HepG2 (cell line): ENCODE results near the gene GRIK3. TPM values are rescaled to one million over a fixed set of nuclear protein-coding genes. Genes with fewer than 3 reads are reported as not detected.

Experiments
- ATAC-seq: fragments of 200-7000 bp; cut with Tn5 transposase; 3 replicates; pipeline ENCODE4 v1.9.1; 2020; ENCODE audit warnings: mild to moderate bottlenecking, moderate library complexity
- BruUV-seq: library from RNA; stranded (reverse); fragments of 400-500 nt; replicated peaks from 2 replicates; lab custom pipeline; 2021; lab: Mats Ljungman, UMichigan
- CTCF ChIA-PET: fragments of 300-600 bp; formaldehyde crosslinking; extraction: SDS; loops from one replicate; lab custom pipeline; 2021; ENCODE audit warnings: low total read pairs, inconsistent platforms, low intra/inter-chr PET ratio; lab: Yijun Ruan, JAX
- POLR2A ChIA-PET: fragments of 350-600 bp; sonication (Branson Sonifier 250); formaldehyde crosslinking; loops from one replicate; lab custom pipeline; 2020; ENCODE audit warnings: antibody characterized with exemption, inconsistent platforms; lab: Yijun Ruan, JAX
- DNase-seq: peaks from one replicate; pipeline ENCODE4 v3.0.0-alpha.2; 2015; ENCODE audit warnings: low spot score
- FAIRE-seq: peaks from 3 replicates; lab custom pipeline; 2011; peaks lifted over from hg19 to GRCh38; lab: Jason Lieb, UNC
- H2AFZ ChIP-seq: one replicate; pipeline ENCODE4 v1.6.1; 2011; ENCODE audit warnings: low read length, inconsistent platforms
- H3K27ac ChIP-seq: fragments of 300-600 bp; 3 replicates; pipeline ENCODE4 v1.8.0; 2011; ENCODE audit warnings: mixed run types, mild to moderate bottlenecking, mixed read lengths, low read length, inconsistent platforms; ENCODE audit not compliant: insufficient read depth; ENCODE audit errors: extremely low read length
- H3K27me3 ChIP-seq, 2 experiments: fragments of 200-600 bp in 1 of 2; 2 replicates in 1 of 2; 3 replicates in 1 of 2; pipeline versions ENCODE4 v1.6.0 to v1.8.0; 2011; ENCODE audit warnings: low read length in 2 of 2, mild to moderate bottlenecking in 2 of 2, moderate library complexity in 2 of 2, inconsistent platforms in 1 of 2; ENCODE audit not compliant: insufficient read depth in 2 of 2, control insufficient read depth in 1 of 2
- H3K36me3 ChIP-seq, 2 experiments: fragments of 200-600 bp in 1 of 2; replicated peaks in 1 of 2; 2 replicates in 1 of 2; 3 replicates in 1 of 2; pipeline versions ENCODE4 v1.5.1 to v1.8.0; 2011; ENCODE audit warnings: low read length in 2 of 2, inconsistent platforms in 1 of 2; ENCODE audit not compliant: insufficient read depth in 2 of 2, control insufficient read depth in 1 of 2
- H3K4me1 ChIP-seq: 2 replicates; pipeline ENCODE4 v1.5.1; 2012; ENCODE audit warnings: low read length, inconsistent platforms; ENCODE audit not compliant: insufficient read depth
- H3K4me2 ChIP-seq: 2 replicates; pipeline ENCODE4 v1.6.0; 2011; ENCODE audit warnings: low read depth, low read length, inconsistent platforms
- H3K4me3 ChIP-seq, 3 experiments: fragments of 200-600 bp in 1 of 3; sonication (generic), shearing (Covaris generic) in 1 of 3; replicated peaks in 1 of 3; 2 replicates each; pipeline ENCODE4 v1.5.1; 2011 to 2016; ENCODE audit warnings: low read length in 3 of 3, inconsistent platforms in 2 of 3, low read depth in 2 of 3, mild to moderate bottlenecking in 2 of 3, control low read depth in 1 of 3, mixed read lengths in 1 of 3; ENCODE audit not compliant: insufficient read depth in 1 of 3
- H3K79me2 ChIP-seq: one replicate; pipeline ENCODE4 v1.6.1; 2011; ENCODE audit warnings: low read length, inconsistent platforms; ENCODE audit not compliant: insufficient read depth
- H3K9ac ChIP-seq: 2 replicates; pipeline ENCODE4 v1.6.0; 2011; ENCODE audit warnings: mild to moderate bottlenecking, low read depth, low read length, inconsistent platforms; ENCODE audit not compliant: insufficient read depth
- H3K9me3 ChIP-seq: 2 replicates; pipeline ENCODE4 v1.5.1; 2012; ENCODE audit warnings: mild to moderate bottlenecking, low read length
- H4K20me1 ChIP-seq: 2 replicates; pipeline ENCODE4 v1.6.0; 2011; ENCODE audit warnings: inconsistent platforms, mild to moderate bottlenecking, low read length, moderate library complexity; ENCODE audit not compliant: insufficient read depth
- ATF1 ChIP-seq: IDR thresholded peaks from 2 replicates; pipeline ENCODE4 v1.6.1; 2016; ENCODE audit warnings: mild to moderate bottlenecking, control low read depth
- CCDC6 ChIP-seq: sonication (generic); formaldehyde crosslinking; IDR thresholded peaks from 2 replicates; pipeline ENCODE4 v1.8.1; 2022; ENCODE audit warnings: mild to moderate bottlenecking, missing genetic modification reagents, moderate library complexity
- ELF3 ChIP-seq: IDR thresholded peaks from 2 replicates; pipeline ENCODE4 v1.6.1; 2016; ENCODE audit warnings: missing genetic modification reagents, missing compliant biosample characterization
- KDM3A ChIP-seq: IDR thresholded peaks from 2 replicates; pipeline ENCODE4 v1.6.1; 2018; ENCODE audit warnings: low read depth, missing compliant biosample characterization
- NBN ChIP-seq: fragments of 450-650 bp; conservative IDR thresholded peaks from 2 replicates; pipeline ENCODE4 v1.6.1; 2017
- NRL ChIP-seq: sonication (generic); formaldehyde crosslinking; IDR thresholded peaks from 2 replicates; pipeline ENCODE4 v1.5.0; 2020; ENCODE audit warnings: missing genetic modification reagents, mild to moderate bottlenecking, moderate library complexity, borderline replicate concordance
- PRPF4 ChIP-seq: fragments of 200-400 bp; formaldehyde crosslinking; IDR thresholded peaks from 2 replicates; pipeline ENCODE4 v1.6.1; 2016; ENCODE audit warnings: low read length, low read depth; ENCODE audit not compliant: poor library complexity, severe bottlenecking
- XRCC5 ChIP-seq: fragments of 200-400 bp; formaldehyde crosslinking; optimal IDR thresholded peaks from 2 replicates; pipeline ENCODE3; 2017; ENCODE audit warnings: mild to moderate bottlenecking, low read length
- ZBTB7A ChIP-seq: sonication (generic); formaldehyde crosslinking; IDR thresholded peaks from 2 replicates; pipeline ENCODE4 v1.8.0; 2022; ENCODE audit warnings: mild to moderate bottlenecking, missing genetic modification reagents
- ZNF160 ChIP-seq: sonication (generic); formaldehyde crosslinking; IDR thresholded peaks from 2 replicates; pipeline ENCODE4 v1.8.0; 2022; ENCODE audit warnings: mild to moderate bottlenecking, inconsistent platforms, missing genetic modification reagents
- ZNF550 ChIP-seq: sonication (generic); formaldehyde crosslinking; IDR thresholded peaks from 2 replicates; pipeline ENCODE4 v1.4.0; 2020; ENCODE audit warnings: mild to moderate bottlenecking, missing genetic modification reagents, borderline replicate concordance
- WGBS: methylation state at CpG from one replicate; pipeline ENCODE4 v1.1.6; 2017; ENCODE audit warnings: low lambda C conversion rate; 5-methylcytosine and 5-hydroxymethylcytosine counted together
- in situ Hi-C: cut with HindIII; loops from 2 replicates; pipeline ENCODE4 v1.10.0; 2017; ENCODE audit warnings: low pct_unique_long_range_greater_than_20kb; ENCODE audit not compliant: extremely low pct_ligation_motif_present
- intact Hi-C: fragments of 100-400 bp; cut with micrococcal nuclease; formaldehyde crosslinking; loops from one replicate; pipeline ENCODE4 v1.10.0; 2022; ENCODE audit not compliant: unreplicated experiment
- polyA plus RNA-seq, 8 experiments: library from polyadenylated mRNA; depleted of rRNA in 3 of 8; stranded (reverse) in 7 of 8; unstranded in 1 of 8; fragments of >200 nt; fragmentation: Illumina TruSeq in 4 of 8; extraction: Trizol in 4 of 8; gene quantifications; 2 replicates each; pipeline versions ENCODE4 v1.2.1 to v1.2.3, GENCODE V29; 2011 to 2016; ENCODE audit warnings: low read depth in 4 of 8, missing spikeins in 1 of 8, mixed read lengths in 1 of 8; ENCODE audit not compliant: insufficient read depth in 1 of 8
- total RNA-seq, 5 experiments: library from RNA; depleted of rRNA; stranded (reverse); fragments of >200 nt; fragmentation: Illumina TruSeq; extraction: Trizol; gene quantifications; 2 replicates each; pipeline ENCODE4 v1.2.3, GENCODE V29; 2016; ENCODE audit warnings: low read depth in 1 of 5
- TF ChIP-seq, protein P1 (sequence below): sonication (generic); formaldehyde crosslinking; IDR thresholded peaks from 2 replicates; pipeline ENCODE4 v1.5.0; 2020; ENCODE audit warnings: missing genetic modification reagents

GRIK3 gene
- total and polyA plus RNA-seq, 2 of the 13 experiments (the other 11 are each of a cell fraction or from before 2014, with no cell fraction given): not detected

DNA sequence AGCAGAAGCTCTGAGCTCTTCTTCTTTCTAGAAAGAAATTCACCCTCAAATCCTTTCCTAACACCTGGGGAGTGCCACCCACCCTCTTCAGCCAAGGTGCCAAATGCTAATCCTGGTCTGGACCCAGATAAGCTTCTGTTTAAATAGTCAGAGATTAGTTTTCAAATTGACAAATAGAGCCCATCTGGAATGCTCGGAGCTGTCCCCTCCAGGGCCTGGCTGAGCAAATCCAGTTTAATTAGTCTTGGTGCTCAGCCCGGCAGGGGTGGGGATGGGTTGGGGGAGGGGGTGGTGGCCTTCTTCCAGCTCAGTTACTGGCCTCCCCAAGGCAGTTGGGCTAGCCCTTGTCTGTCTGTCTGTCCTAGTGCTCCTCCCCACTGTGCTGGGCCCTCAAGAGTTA, 269.5 kb downstream of the GRIK3 start:
- intact Hi-C loops (no loop called here), in situ Hi-C loops (no loop called here)
- no peak for DNase-seq
- FAIRE-seq: no peak
- Histone ChIP-seq H3K4me1 (0 out of 2 replicates have a peak, but pooled peaks cover 6% of the 10 kb centered on the region), H4K20me1 (no peaks in the 10 kb centered on the region), H3K9me3 (no peaks in the 10 kb centered on the region), H3K27ac (no peak overlapping the region), H3K27me3 (peaks cover 0 to 15% of the 10 kb centered on the region in 2 experiments; a peak in 4 of 5 replicates), H3K4me2 (no peak overlapping the region), H3K79me2 (no peaks in the 10 kb centered on the region), H3K9ac (no peak overlapping the region), H3K4me3 (no peak overlapping the region), H3K36me3 (no peaks in the 10 kb centered on the region), H2AFZ (no peak overlapping the region)
- TF ChIP-seq XRCC5: no peak
- TF ChIP-seq ZNF550 (CRISPR knock-in tag): no peak
- no peak for TF ChIP-seq ZBTB7A (CRISPR knock-in tag)
- no peak for TF ChIP-seq PRPF4
- no peak for ATAC-seq
- CTCF ChIA-PET: no interaction called here
- POLR2A ChIA-PET: no interaction called here
- WGBS: 0% methylated on average over 1 of the region's 2 CpGs
- no TSS peak for BruUV-seq

- ATAC-seq: no peak
- H3K4me1 ChIP-seq: 0 out of 2 replicates have a peak, but pooled peaks cover 6% of the 10 kb centered on the region
- no peaks in the 10 kb centered on the region for H3K9me3 ChIP-seq
- no peaks in the 10 kb centered on the region for H3K79me2 ChIP-seq
- no peak overlapping the region for H3K4me3 ChIP-seq
- DNase-seq: no peak
- no peak for FAIRE-seq
- H3K9ac ChIP-seq: no peak overlapping the region
- intact Hi-C loops (no loop called here), in situ Hi-C loops (no loop called here)
- POLR2A ChIA-PET: no interaction called here
- CTCF ChIA-PET: no interaction called here
- no peaks in the 10 kb centered on the region for H4K20me1 ChIP-seq
- peaks cover 0 to 8% of the 10 kb centered on the region in 2 experiments; a peak in 3 of 5 replicates for H3K27me3 ChIP-seq
- H2AFZ ChIP-seq: no peak overlapping the region
- TF ChIP-seq NRL (CRISPR knock-in tag): no peak
- no peak for TF ChIP-seq ZNF160
- TF ChIP-seq ATF1: no peak
- TF ChIP-seq NBN: no peak
- TF ChIP-seq ELF3 (CRISPR knock-in tag): no peak
- TF ChIP-seq CCDC6 (CRISPR knock-in tag): no peak
- TF ChIP-seq, protein P1, sequence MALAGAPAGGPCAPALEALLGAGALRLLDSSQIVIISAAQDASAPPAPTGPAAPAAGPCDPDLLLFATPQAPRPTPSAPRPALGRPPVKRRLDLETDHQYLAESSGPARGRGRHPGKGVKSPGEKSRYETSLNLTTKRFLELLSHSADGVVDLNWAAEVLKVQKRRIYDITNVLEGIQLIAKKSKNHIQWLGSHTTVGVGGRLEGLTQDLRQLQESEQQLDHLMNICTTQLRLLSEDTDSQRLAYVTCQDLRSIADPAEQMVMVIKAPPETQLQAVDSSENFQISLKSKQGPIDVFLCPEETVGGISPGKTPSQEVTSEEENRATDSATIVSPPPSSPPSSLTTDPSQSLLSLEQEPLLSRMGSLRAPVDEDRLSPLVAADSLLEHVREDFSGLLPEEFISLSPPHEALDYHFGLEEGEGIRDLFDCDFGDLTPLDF (CRISPR knock-in tag): no peak
- TF ChIP-seq KDM3A (CRISPR knock-in tag): no peak
- H3K27ac ChIP-seq: no peak overlapping the region
- no peaks in the 10 kb centered on the region for H3K36me3 ChIP-seq
- no TSS peak for BruUV-seq
- WGBS: 31% methylated on average over 10 of the region's 10 CpGs
- H3K4me2 ChIP-seq: no peak overlapping the region
Measured at GRCh38 chr1:36763771-36764170, 270.5 kb downstream of the GRIK3 start.
